ENCODE data around the gene MFSD2A.

GRCh38 chr1:40017951-40018575 lies 63.1 kb downstream of the MFSD2A start:
- TF ChIP-seq CTCF (IDR thresholded peaks at IDR 0.05): no peak
- TF ChIP-seq POLR2A (IDR thresholded peaks at IDR 0.05): no peak
